Measurements from ENCODE around the gene NSRP1.
"Not testable (repeated sequence)": the region's sequence is repeated elsewhere in the genome, so short reads cannot be mapped to it uniquely, and the experiment has no call there.

The NSRP1 gene

GRCh38 chr17:30174556-30174955 is 57.9 kb downstream of the NSRP1 start:
- DNase-seq (ENCODE audit: low read depth in 1 of 2, low spot score in 1 of 2) = no peak

DNA sequence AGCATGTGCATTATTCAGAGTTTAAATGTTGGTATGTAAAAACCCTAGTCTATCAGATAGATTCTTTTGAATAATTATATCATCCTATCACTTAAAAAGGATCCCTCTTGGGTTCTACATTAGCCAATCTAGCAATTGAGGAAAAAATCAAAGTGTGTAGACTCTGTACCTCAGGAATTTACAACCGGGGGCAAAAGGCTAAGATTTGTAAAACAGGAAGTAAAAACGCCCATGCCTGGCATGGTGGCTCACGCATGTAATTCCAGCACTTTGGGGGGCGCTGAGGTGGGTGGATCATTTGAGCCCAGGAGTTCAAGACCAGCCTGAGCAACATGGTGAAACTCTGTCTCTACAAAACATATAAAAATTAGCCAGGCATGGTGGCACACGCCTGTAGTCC is 60.2 kb downstream of the NSRP1 start:
- DNase-seq (ENCODE audit: low read depth in 1 of 2, low spot score in 1 of 2) = no peak

DNA sequence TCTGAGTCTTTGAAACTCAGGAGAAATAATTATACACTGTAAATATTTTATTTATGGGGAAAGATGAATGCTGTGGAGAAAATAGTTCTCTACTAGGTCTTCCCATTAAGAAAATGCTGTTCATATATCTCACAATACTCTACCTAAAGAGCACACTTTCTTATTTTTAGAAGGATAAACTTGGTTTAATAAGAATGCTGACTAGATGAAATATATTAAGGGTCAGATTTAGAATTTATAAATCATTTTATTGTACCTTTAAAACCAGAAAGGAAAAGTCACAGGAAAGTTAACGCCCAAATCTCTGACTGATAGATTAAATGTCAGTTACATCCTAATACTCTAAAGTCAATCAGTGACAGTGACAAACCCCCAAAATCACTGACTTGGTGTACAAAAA is 70.1 kb downstream of the NSRP1 start:
- DNase-seq (ENCODE audit: low read depth in 1 of 2, low spot score in 1 of 2) = no peak

- DNase-seq (ENCODE audit: low read depth in 1 of 2, low spot score in 1 of 2) = no peak
Measured at GRCh38 chr17:30187573-30187972, 71.0 kb downstream of the NSRP1 start.

GRCh38 chr17:30188211-30188939 is 71.8 kb downstream of the NSRP1 start:
- DNase-seq (ENCODE audit: low read depth in 1 of 2, low spot score in 1 of 2) = no peak

DNA sequence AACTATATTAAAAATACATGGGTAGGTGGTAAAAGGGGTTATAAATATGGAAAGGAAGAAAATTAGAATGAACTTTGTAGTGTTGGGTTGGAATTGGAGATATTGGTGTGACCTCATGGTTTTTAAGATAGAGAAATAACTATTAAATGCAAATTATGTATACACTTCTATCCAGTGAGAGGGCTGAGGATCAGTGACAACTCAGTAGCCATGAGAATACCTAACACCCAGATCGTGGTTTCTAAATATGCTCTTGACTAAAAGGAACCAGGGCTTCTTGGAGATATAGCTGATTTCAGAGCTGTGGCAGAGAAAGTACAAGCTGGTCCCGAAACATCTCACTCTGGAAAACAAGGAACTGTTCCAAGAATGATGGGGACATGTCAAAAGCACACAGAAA is 74.5 kb downstream of the NSRP1 start:
- DNase-seq (ENCODE audit: low read depth in 1 of 2, low spot score in 1 of 2) = no peak

DNA sequence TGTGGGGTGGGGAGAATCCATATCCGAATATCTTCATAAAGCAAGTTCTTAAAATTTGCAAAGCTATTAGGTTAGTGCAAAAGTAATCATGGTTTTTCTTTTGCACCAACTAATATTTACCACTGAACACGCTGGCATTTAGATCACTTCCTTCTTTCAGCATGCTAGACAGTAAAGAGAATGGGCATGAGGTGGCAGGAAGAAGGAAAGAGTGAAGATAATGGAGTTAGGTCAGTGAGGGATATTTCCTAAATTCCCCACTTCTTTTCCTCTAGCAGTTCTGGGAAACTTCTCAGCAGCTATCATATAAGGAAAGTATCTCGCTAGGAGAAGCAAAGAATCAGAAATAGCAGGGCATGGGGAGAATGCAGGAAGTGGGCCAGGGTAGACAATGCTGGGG is 79.9 kb downstream of the NSRP1 start:
- no peak for DNase-seq (ENCODE audit: low read depth in 1 of 2, low spot score in 1 of 2)

DNA sequence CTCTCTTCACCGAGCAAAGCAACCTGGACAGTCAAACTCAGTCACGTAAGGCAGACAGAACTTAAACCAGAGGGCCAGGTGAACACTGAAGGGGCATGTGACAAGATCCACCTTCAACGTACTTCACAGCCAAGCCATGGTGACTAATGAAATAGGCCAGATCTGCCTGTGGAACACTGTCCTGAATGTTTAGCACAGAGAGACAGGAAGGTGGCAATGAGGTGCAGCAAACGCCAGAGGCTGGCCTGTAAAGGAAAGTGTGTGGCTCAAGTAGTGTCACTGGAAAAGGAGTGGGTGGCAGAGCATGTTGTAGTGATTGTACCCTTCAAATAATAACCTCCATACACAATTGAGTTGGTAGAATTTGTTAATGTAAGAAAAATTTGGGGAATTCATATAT is 80.8 kb downstream of the NSRP1 start:
- no peak for DNase-seq (ENCODE audit: low read depth in 1 of 2, low spot score in 1 of 2)

- no peak for DNase-seq (ENCODE audit: low read depth in 1 of 2, low spot score in 1 of 2)
Measured at GRCh38 chr17:30199600-30199999, 83.0 kb downstream of the NSRP1 start.

DNA sequence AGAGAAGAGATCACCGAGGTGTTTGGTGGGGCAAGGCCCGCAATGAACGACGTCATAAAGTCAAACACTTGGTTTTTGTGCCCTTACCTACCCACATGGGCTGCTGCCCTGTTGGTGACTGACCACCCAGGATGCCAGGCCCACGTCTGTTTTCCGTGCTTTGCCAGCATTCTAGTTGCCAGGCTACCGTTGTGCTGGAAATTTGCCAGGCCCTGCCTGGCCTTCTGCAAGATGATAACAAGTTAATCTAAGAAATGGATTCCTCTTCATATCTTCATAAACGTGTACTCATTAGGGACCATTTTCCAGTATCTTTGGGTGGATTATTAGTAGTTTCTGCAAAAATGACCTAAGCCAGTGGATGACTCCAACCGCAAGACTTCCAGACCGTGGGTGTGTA is 83.5 kb downstream of the NSRP1 start:
- DNase-seq (ENCODE audit: low read depth in 1 of 2, low spot score in 1 of 2) = no peak

- not testable (repeated sequence) for DNase-seq (ENCODE audit: low read depth in 1 of 2, low spot score in 1 of 2)
Measured at GRCh38 chr17:30200656-30201055, 84.0 kb downstream of the NSRP1 start.

DNA sequence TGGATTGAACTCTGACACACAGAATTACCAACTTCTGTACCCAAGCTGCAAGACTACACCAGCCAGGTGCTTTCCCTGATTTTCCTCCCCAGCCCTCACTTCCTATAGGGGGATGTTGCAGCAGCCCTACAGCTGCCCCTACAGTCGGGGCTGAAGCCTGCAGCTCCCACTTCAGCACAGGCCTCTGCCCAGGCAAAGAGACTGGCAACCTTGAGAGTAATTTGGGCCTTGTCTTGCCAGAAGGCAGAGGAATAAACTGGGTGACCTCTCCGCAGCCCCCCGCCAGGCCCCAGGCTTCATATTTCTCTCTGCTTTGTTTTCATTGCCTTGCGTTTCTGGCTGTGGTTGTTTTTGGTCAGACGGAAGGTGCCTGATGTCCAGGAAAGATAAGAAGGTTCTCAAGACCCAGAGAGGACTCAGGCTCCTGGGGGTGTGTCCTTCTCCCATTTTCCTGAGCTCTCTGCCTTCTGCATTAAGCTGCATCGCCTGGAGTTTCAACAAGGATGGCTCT is 86.9 kb downstream of the NSRP1 start:
- DNase-seq (ENCODE audit: low read depth in 1 of 2, low spot score in 1 of 2) = no peak

GRCh38 chr17:30207655-30208054 is 91.0 kb downstream of the NSRP1 start:
- no peak for DNase-seq (ENCODE audit: low read depth in 1 of 2, low spot score in 1 of 2)

- no peak for DNase-seq (ENCODE audit: low read depth in 1 of 2, low spot score in 1 of 2)
Measured at GRCh38 chr17:30208214-30208613, 91.6 kb downstream of the NSRP1 start.

DNA sequence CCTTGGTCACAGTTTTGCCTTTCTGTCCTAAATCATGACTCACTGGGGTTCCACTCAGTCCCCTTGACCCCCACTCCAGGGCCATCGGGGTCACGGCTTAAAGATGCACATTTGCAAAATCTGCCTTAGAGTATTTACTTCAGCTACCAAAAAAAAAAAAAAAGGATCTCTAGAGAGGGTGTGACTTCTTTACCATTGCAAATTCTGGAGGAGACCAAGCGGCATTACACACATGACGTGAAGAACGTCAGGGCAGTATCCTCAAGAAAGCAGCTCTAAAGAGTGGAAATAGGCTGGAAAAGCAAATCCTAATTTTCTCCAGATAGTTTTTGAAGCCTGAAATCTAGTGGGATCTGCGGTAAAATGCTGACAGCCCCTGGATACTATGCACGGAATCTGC is 93.3 kb downstream of the NSRP1 start:
- DNase-seq (ENCODE audit: low read depth in 1 of 2, low spot score in 1 of 2) = no peak

GRCh38 chr17:30210366-30210765 is 93.8 kb downstream of the NSRP1 start:
- DNase-seq (ENCODE audit: low read depth in 1 of 2, low spot score in 1 of 2) = no peak

DNA sequence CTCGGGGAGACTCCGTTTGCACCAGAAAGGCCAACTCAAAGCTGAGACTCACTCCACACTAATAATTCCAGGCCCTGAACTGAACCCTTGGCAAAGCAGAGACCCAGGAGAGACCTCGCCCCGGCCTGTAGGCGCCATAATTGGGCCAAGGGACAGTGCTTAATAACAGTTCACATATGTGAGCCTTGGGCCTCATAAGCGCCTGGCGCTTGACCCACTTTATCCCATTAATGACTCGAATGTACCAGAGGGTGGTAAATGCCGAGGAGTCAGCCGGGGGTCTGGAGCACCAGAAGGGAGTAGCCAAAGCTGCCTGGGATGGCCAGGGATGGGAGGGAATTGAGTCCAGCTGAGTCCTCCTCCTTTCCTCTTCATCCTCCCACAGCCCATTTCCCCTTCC is 94.3 kb downstream of the NSRP1 start:
- no peak for DNase-seq (ENCODE audit: low read depth in 1 of 2, low spot score in 1 of 2)

DNA sequence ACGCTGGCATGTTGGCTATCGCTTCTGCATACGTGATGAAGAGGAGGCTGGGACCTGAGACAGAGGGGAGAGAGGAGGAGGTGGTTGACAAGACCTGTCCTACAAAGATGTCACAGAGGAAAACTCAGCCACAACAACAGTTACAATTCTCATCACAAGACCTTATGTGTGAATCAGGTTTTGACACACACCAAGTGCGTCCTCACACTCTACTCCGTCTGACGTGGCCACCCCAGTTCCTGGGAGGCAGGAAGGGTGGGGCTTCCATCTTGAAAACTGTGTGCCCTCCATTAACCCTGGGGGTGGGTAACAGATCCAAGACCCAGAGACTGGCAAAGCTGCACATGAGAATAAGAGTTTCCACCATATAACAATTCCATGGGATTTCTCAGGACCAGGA is 94.8 kb downstream of the NSRP1 start:
- DNase-seq (ENCODE audit: low read depth in 1 of 2, low spot score in 1 of 2) = no peak

GRCh38 chr17:30212750-30213149 is 96.1 kb downstream of the NSRP1 start:
- DNase-seq (ENCODE audit: low read depth in 1 of 2, low spot score in 1 of 2) = no peak

DNA sequence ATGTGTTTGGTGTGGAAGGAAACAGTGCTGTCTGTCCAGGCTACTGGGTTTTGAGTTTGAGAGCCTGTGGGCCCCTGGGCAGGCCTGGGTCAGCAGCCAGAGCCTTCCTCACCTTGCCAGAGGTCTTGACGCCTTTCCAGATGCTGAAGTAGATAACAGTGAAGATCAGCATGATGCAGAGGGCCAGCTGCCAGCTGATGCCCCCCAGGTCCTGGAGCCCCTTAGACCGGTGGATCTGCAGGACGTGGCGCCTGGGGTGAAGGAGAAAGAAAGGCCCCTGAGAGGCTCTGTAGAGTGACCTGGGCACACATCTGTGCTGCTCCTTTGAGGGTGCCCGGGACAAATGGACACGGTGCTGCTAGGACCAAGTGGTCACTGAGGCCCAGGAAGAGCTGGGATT is 100.4 kb downstream of the NSRP1 start:
- no peak for DNase-seq (ENCODE audit: low read depth in 1 of 2, low spot score in 1 of 2)

DNA sequence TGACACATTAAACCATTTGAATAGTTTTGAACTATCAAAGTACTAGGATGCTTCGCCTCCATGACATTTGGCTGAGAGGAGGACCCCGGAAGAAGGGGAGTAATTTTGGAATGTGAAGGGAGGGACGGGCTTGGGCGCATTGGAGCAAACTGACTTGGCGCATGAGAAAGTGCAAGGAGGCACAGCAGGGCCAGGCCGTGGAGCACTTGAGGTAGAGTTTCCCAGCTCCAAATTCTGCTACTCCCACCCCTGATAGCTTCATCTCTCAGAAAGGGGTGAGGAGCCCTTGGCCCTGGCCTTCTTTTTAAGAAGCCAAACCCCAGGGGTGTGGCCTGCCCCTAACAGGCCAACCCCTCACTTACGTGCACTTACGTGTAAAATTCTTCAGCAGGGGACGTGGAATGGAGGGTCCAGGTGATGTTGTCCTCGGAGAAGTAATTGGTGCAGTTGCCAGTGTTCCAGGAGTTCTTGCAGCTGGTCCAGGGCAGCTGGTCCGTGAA is 101.2 kb downstream of the NSRP1 start:
- DNase-seq (ENCODE audit: low read depth in 1 of 2, low spot score in 1 of 2) = no peak

DNA sequence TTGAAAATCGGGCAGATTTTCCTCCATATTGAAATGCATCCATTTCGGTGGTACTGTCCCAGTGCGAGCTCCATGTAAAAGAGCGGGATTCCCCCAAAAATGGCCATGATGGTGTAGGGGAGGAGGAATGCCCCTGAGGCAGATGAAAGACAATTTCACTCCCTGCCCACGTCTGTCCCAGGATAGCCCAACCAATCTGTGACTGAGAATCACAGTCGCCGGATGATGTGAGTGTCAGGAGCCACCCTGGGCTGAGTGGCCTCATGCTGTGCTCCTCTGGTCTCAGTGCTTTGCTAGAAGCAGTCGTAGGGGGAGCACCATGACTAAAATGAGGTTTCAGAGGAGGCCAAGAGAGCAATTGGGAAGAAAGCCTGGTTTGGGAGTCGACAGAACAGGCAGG is 102.2 kb downstream of the NSRP1 start:
- DNase-seq (ENCODE audit: low read depth in 1 of 2, low spot score in 1 of 2) = no peak

DNA sequence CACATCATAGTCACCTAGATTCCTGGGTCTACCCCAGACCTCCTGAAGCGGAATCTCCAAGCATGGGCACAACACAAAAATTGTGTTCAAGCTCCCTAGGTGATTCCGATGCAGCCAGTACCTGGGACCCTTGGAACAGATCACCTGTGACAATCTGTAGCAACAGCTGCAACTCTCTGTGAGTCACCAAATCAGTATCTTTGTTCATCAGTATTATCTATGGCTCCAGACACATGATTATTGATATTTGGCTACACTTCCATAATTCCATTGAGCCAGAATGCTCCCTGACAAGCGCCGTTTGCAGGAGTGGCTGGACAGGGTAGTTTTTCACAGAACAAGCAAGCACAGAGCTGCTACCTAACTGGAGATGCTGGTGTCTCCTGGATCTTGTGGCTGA is 102.7 kb downstream of the NSRP1 start:
- DNase-seq (ENCODE audit: low read depth in 1 of 2, low spot score in 1 of 2) = no peak
